AG09319 (cell line): ENCODE data around the gene CLIC3.
"Not testable (repeated sequence)": the region's sequence is repeated elsewhere in the genome, so short reads cannot be mapped to it uniquely, and the experiment has no call there.

Experiments used
- DNase-seq: peaks from one replicate; pipeline ENCODE4 v3.0.0-alpha.2; 2010; ENCODE audit warnings: low read depth; ENCODE audit errors: extremely low read depth
- CTCF ChIP-seq: IDR thresholded peaks from 2 replicates; pipeline ENCODE4 v1.5.1; 2011; ENCODE audit warnings: low read depth, mild to moderate bottlenecking, inconsistent platforms, low read length, moderate library complexity

CLIC3 gene

GRCh38 chr9:137034709-137035506, 38.5 kb upstream of the CLIC3 start:
- DNase-seq = peak; percentile 54
- peak; percentile 91 for TF ChIP-seq CTCF

GRCh38 chr9:137034039-137034708, 37.8 kb upstream of the CLIC3 start:
- DNase-seq = no peak
- no peak for TF ChIP-seq CTCF

- DNase-seq = not testable (repeated sequence)
Observed at GRCh38 chr9:137033481-137033880, 37.1 kb upstream of the CLIC3 start.

- TF ChIP-seq CTCF = no peak
- no peak for DNase-seq
Observed at GRCh38 chr9:137032858-137033257, 36.5 kb upstream of the CLIC3 start.

GRCh38 chr9:137031904-137032640, 35.7 kb upstream of the CLIC3 start, which contains the start of gene FUT7:
TSS of gene FUT7 (minus strand) at chr9:137032088. CDS start at chr9:137031991, 97 bp downstream.
- TF ChIP-seq CTCF = no peak
- DNase-seq = no peak

GRCh38 chr9:137030538-137031527, 34.5 kb upstream of the CLIC3 start:
- TF ChIP-seq CTCF = no peak
- no peak for DNase-seq

- no peak for DNase-seq
- no peak for TF ChIP-seq CTCF
Observed at GRCh38 chr9:137030006-137030405, 33.6 kb upstream of the CLIC3 start.
